Skeletal muscle cell (primary cell): Measurements from ENCODE around the gene FGFR3.

Source experiments
- DNase-seq: peaks from one replicate; pipeline ENCODE4 v3.0.0-alpha.2; 2010; ENCODE audit warnings: low read depth
- H3K4me3 ChIP-seq: 2 replicates; pipeline ENCODE4 v1.5.1; 2011; ENCODE audit warnings: low read depth, mild to moderate bottlenecking, control low read depth, low read length, moderate library complexity

Gene FGFR3

DNA sequence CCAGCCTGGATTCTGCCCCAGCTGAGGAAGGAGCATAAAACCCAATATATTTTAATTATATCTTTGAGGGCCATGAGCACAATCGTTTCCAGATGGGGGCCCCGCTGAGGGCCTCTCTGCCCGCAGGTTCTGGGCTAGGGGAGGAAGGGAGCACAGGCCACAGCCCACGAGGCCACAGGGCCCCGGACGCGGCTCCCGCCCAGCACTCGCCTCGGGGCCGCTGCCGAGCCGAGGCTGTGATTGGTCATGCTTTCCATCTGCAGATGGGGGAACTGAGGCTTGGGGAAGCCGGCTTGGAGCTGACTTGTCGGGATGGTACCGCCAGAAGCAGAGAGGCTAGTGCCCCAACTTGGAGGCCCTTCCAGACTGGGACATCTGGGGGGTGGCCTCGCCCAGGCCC, 37.8 kb upstream of the FGFR3 start:
- DNase-seq, result no peak
- no peak overlapping the region for H3K4me3 ChIP-seq

GRCh38 chr4:1756079-1756478, 37.0 kb upstream of the FGFR3 start:
- no peak for DNase-seq
- H3K4me3 ChIP-seq, result no peak overlapping the region

DNA sequence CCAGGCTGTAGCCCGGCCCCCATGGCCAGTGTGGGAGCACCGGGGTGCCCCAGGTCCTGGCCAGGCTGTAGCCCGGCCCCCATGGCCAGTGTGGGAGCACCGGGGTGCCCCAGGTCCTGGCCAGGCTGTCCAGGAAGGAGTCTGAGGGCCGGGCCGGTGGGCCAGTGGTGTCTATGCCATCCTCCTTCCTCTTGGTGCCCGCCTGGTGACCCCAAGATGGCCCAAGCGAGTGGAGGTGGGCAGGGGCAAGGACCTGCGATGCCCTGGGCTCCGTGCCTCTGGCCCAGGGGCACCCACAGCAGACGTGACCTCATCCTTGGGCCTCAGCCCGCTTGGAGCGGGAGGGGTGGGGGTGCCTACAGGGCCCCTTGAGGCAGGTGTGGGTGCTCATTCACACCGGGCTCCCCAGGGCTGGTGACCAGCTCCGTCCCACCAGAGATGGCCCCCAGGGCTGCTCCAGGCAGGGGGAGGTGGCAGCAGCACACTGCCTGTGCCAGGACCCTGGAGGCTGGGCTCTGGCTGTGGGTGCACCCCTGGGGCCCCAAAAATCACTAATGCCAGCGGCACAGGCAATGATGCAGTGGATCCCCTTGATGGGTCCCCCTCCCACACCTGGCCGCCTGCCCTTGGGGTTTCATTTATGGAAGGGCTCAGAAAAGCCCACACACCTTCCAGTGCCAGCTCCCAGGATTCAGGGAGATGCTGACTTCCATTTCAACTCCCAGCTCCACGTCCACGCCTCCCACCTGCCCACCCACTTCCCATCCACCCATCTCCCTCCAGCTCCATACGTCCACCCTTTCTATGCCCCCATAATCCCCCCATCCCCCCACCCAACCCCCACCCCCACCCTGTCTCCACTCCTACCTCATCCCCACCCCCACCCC, 36.0 kb upstream of the FGFR3 start:
- no peak for DNase-seq
- H3K4me3 ChIP-seq, result no peak overlapping the region

DNA sequence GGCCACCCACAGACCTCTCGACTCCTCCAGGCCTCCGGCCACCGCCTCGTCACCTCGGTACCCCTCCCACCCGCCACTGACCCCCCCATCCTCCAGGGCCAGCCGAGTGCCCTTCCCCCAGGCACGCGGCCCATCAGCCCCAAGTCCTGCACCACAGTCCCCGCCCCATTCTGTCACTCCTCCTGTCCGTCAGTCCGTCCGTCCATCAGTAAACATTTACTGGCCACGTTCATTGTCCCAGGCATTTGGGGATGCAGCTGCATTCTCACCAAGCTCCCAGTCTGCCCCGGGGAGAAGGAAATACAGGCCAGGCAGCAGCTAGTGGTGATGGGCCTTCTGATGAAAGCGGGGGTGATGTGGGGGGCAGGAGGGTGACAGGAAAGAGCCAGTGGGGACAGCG, 35.3 kb upstream of the FGFR3 start:
- no peak overlapping the region for H3K4me3 ChIP-seq
- no peak for DNase-seq

GRCh38 chr4:1758306-1759121, 34.6 kb upstream of the FGFR3 start:
- no peak overlapping the region for H3K4me3 ChIP-seq
- no peak for DNase-seq

GRCh38 chr4:1759170-1759817, 33.8 kb upstream of the FGFR3 start:
- H3K4me3 ChIP-seq, result no peak overlapping the region

DNA sequence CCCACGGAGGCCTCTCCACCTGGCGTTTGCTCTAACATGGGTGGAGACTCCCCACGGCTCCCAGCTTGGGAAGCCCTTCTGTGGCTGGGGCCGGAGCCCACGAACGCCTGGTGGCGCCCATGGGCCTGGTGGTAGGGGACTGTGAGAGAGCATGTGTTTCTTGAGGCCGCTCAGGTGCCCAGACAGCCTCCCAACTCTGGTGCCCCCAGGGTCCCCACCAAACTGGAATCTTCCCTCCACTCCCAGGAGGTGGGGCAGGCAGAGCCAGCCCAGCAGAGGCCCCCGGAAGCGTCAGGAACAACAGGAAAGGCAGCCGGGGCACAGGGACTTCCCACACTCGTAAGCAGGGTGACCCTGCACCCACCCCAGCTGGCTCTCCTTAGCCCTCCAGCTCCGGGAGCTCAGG, 33.3 kb upstream of the FGFR3 start:
- no peak for DNase-seq
- H3K4me3 ChIP-seq, result no peak overlapping the region

More at GRCh38 chr4:1759170-1759817, 33.8 kb upstream of the FGFR3 start:
- DNase-seq, result no peak

- no peak for DNase-seq
- no peak overlapping the region for H3K4me3 ChIP-seq
These were observed 32.5 kb upstream of the FGFR3 start for GRCh38 chr4:1760521-1761071.

- DNase-seq, result no peak
- no peak overlapping the region for H3K4me3 ChIP-seq
These were observed 31.9 kb upstream of the FGFR3 start for GRCh38 chr4:1761130-1761689.

GRCh38 chr4:1762264-1763010, 30.7 kb upstream of the FGFR3 start:
- no peak overlapping the region for H3K4me3 ChIP-seq
- DNase-seq, result no peak

- H3K4me3 ChIP-seq, result no peak overlapping the region
- DNase-seq, result no peak
These were observed 30.0 kb upstream of the FGFR3 start for GRCh38 chr4:1763070-1763549.

DNA sequence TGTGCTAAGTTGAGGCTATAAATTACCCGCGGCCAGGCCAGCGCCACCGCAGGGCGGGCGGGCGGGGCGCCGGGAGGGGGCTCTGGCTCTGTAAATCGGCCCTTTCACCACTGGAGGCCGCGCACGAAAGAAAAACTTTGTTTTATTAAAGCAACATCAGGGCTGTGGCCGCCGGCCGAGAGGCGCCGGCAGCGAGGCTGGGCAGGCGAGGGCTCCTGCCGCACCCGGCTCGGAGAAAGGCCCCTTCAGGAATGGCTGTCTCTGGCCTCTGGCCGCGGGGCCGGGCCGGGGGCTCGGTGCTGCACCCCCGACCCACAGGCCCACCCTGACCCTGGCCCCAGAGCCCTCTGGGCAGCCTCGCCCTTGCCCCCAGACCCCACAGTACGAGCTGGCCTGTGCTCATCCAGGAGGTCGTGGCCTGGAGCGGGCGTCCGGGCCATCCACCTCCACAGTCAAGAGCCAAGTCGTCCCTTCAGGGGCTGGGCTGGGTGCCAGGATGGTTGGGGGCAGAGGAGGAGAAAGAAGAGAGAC, 29.5 kb upstream of the FGFR3 start:
- H3K4me3 ChIP-seq, result peak overlapping the region; percentile 11
- DNase-seq, result no peak

DNA sequence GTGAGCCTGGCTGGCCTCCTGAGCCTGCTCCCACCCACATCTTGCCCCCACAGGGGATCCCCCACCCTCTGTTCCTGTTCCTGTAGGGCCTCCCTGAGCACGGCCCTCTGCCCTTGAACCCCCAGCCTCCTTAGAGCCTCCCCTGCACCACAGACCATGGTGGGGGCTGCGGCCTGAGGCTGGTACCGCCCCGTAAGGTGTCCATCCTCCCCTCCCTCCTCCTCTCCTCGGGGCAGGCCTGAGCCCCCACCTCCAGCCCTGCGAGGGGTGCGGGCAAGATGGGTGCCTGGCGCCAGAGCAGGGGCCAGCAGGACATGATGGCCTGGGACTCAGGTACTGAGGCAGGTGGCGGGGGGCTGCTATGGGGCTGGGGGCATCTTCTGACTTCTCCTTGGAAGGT, 28.4 kb upstream of the FGFR3 start:
- no peak for DNase-seq
- no peak overlapping the region for H3K4me3 ChIP-seq

GRCh38 chr4:1765409-1766072, 27.6 kb upstream of the FGFR3 start:
- no peak overlapping the region for H3K4me3 ChIP-seq
- DNase-seq, result no peak

DNA sequence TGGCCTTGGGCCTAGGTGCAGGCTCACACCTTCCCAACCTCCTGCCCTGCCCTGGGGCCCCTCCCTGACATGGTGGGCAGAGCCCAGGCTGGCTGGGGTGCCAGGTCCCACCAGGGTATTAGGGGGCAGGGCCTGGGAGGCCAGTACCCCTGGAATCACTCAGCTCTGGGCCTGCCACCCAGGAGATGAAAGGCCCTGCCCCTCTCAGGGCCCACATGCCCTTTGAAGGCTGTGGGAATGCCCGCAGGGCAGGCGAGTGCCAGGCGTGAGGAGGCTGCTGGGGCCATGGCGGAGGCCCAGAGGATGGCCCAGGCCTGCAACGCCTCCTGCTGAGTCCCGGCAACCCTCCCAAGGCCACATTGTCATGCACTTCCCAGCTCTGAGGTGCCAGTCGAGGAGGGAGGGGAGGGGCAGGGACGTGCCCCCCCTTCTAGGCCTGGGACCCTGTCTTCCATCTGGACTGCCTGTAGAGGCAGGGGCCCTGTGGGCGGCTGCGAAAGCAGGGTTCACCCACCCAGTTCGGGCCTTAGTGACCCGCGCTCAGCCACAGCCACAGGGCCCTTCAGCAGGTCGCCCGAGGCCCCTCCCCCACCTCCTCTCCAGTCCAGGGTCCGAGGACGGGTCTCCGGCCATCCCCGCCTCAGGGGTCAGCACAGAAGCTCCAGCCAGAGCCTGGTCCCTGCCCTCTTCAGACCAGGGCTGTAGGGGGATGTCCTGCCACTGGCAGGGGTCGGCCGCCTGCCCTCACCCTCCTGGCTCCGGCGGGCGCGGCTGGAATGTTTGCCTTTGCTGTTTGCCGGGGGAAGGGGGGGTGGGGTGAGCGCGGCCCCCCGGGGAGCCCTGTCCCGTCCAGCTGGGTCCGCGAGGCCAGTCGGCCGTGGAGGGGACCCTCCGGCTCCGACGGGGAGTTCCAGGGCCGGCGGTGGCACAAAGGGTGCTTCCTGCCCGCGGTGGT, 26.7 kb upstream of the FGFR3 start:
- no peak for DNase-seq
- no peak overlapping the region for H3K4me3 ChIP-seq

GRCh38 chr4:1767061-1767769, 25.9 kb upstream of the FGFR3 start:
- peak overlapping the region; percentile 43 for H3K4me3 ChIP-seq
- no peak for DNase-seq
